ENCODE measurements around the gene CHRM1. TPM values are rescaled to one million over a fixed set of nuclear protein-coding genes. Genes with fewer than 3 reads are reported as not detected.

Gene CHRM1
- total RNA-seq, 2 donors from 2014 or later, result not detected

DNA sequence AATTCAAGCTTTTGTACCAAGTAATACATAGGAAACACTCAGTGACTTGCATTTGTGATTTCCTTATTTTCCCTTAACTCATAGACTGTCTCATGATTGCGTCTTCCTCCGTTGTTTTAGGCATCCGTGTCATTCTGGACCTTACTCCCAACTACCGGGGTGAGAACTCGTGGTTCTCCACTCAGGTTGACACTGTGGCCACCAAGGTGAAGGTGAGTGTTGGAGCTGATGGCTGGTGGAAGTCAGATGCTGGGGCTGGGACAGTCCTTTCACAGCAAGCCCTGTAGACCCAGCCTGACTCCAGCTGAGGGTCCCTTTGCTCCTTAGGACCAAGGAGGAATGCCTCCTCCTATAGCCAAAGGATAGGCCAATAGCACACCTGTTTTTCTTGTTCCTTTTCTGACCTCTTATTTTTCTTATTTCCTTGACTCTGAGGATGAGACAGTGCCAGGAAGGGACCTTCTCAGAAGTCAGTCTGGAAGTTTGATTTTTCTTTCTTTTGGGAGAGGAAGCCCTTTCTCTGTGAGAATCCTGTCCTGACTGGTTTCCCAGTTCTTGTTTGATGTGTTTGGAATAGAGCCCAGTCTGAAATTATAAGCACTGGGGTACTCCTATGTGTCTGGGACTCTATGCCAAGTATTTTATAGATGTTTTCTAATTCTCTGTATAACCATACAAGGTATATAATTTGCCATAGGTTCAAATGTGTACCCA lies 38.2 kb downstream of the CHRM1 start:
- Histone ChIP-seq H3K36me3 (replicated peaks in 1 of 2; ENCODE audit: insufficient read depth in 1 of 2, low read depth in 2 of 2) (peaks cover 25 to 26% of the 10 kb centered on the region in 2 donors), H3K4me3 (no peak overlapping the region), H3K9me3 (no peaks in the 10 kb centered on the region), H3K27ac (peak overlapping the region in 2 of 4 donors; percentile 6 to 98), H3K27me3 (no peaks in the 10 kb centered on the region), H3K4me1 (peaks cover 54% of the 10 kb centered on the region)
- TF ChIP-seq, protein P1, sequence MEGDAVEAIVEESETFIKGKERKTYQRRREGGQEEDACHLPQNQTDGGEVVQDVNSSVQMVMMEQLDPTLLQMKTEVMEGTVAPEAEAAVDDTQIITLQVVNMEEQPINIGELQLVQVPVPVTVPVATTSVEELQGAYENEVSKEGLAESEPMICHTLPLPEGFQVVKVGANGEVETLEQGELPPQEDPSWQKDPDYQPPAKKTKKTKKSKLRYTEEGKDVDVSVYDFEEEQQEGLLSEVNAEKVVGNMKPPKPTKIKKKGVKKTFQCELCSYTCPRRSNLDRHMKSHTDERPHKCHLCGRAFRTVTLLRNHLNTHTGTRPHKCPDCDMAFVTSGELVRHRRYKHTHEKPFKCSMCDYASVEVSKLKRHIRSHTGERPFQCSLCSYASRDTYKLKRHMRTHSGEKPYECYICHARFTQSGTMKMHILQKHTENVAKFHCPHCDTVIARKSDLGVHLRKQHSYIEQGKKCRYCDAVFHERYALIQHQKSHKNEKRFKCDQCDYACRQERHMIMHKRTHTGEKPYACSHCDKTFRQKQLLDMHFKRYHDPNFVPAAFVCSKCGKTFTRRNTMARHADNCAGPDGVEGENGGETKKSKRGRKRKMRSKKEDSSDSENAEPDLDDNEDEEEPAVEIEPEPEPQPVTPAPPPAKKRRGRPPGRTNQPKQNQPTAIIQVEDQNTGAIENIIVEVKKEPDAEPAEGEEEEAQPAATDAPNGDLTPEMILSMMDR (IDR thresholded peaks at IDR 0.05), result no peak
- no peak for TF ChIP-seq POLR2A (IDR thresholded peaks at IDR 0.05)
- ATAC-seq (no peak), DNase-seq (no peak)
- WGBS, 2 donors, result 34 to 47% methylated on average over 5 of the region's 5 CpGs
- intact Hi-C loops (cut with DNase I), result no loop called here

DNA sequence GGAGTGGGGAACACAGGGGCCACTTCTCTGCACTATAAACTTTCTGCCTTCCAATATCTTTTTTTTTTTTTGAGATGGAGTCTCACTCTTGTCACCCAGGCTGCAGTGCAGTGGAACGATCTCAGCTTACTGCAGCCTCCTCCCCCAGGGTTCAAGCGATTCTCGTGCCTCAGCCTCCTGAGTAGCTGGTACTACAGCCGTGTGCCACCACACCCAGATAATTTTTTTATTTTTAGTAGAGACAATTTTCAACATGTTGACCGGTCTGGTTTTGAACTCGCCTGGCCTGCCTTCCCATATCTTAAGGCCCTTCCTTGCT lies 38.8 kb downstream of the CHRM1 start:
- H3K4me3 ChIP-seq, result peak overlapping the region; percentile 2 to 60
- intact Hi-C loops (cut with DNase I), result no loop called here
- no peak for ATAC-seq
- TF ChIP-seq POLR2A (IDR thresholded peaks at IDR 0.05), result no peak
- TF ChIP-seq, protein P1 (IDR thresholded peaks at IDR 0.05), result no peak
- H3K36me3 ChIP-seq (replicated peaks in 1 of 2; ENCODE audit: insufficient read depth in 1 of 2, low read depth in 2 of 2), result peaks cover 19 to 24% of the 10 kb centered on the region in 2 donors
- H3K4me1 ChIP-seq, result peaks cover 59% of the 10 kb centered on the region
- no peak for DNase-seq
- no peaks in the 10 kb centered on the region for H3K27me3 ChIP-seq
- H3K27ac ChIP-seq, result peak overlapping the region in 3 of 4 donors; percentile 97 to 98 (median 98)
- no peaks in the 10 kb centered on the region for H3K9me3 ChIP-seq
- 32 to 34% methylated on average over 6 of the region's 6 CpGs for WGBS, 2 donors

DNA sequence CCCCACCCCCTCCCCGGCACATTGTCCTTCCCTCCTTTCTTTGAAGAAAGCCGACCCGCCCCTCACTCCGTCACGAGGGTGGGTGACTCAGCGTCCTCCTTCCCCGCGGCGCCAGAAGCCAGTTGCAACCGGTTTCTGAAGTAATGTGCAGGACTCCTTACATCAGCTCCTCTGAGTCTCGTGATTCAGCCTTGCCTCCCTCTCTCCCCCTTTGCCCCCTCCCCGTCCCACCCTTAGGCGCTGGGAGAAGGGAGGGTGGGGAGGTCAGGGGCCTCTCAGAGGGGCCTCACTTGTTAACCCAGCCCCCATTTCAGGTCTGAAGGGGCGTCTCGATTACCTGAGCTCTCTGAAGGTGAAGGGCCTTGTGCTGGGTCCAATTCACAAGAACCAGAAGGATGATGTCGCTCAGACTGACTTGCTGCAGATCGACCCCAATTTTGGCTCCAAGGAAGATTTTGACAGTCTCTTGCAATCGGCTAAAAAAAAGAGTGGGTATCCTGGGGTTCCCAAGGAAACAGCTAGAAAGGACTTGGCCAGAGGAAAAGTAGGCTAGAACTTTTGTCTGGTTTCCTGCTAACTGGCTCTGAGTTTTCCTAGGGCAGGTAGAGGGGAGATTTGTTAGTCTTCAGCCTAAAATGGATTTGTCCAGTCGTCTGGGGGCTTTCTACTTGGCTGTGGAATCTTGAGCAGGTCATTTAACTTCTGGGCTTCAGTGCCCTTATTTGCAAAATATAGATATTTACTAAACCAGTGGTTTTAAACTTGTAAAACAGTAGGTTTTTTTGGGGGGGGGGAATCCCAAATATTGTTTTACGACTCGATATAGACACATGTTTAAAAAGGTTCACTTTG lies 39.4 kb downstream of the CHRM1 start:
- intact Hi-C loops (cut with DNase I), result no loop called here
- peaks cover 18% of the 10 kb centered on the region in 2 donors for H3K36me3 ChIP-seq (replicated peaks in 1 of 2; ENCODE audit: insufficient read depth in 1 of 2, low read depth in 2 of 2)
- H3K27me3 ChIP-seq, result no peaks in the 10 kb centered on the region
- peaks cover 65% of the 10 kb centered on the region for H3K4me1 ChIP-seq
- ATAC-seq (peak; percentile 72), DNase-seq (peak; percentile 91 to 97 (median 94))
- WGBS, 2 donors, result 2 to 3% methylated on average over 17 to 21 of the region's 21 CpGs
- peak overlapping the region; percentile 60 to 98 for H3K4me3 ChIP-seq
- H3K27ac ChIP-seq, result peak overlapping the region; percentile 97 to 99 (median 98)
- H3K9me3 ChIP-seq, result no peaks in the 10 kb centered on the region
- TF ChIP-seq, protein P1 (IDR thresholded peaks at IDR 0.05), result no peak
- no peak for TF ChIP-seq POLR2A (IDR thresholded peaks at IDR 0.05)

DNA sequence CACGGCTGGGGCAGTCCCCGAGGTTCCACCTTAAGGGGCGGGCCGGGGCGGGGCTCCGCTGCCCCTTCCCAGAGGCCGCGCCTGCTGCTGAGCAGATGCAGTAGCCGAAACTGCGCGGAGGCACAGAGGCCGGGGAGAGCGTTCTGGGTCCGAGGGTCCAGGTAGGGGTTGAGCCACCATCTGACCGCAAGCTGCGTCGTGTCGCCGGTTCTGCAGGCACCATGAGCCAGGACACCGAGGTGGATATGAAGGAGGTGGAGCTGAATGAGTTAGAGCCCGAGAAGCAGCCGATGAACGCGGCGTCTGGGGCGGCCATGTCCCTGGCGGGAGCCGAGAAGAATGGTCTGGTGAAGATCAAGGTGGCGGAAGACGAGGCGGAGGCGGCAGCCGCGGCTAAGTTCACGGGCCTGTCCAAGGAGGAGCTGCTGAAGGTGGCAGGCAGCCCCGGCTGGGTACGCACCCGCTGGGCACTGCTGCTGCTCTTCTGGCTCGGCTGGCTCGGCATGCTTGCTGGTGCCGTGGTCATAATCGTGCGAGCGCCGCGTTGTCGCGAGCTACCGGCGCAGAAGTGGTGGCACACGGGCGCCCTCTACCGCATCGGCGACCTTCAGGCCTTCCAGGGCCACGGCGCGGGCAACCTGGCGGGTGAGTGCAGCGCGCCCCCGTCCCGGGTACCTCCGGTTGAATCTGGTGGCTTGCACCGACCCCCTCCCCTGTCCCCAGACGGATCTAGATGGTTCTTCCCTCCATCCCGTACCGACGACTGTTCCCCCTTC lies 40.2 kb downstream of the CHRM1 start, which contains the start of gene SLC3A2:
TSS of gene SLC3A2 (plus strand) at position 94 of the 776 bp plus-strand sequence. CDS start at position 222, 128 bp downstream.
- H3K36me3 ChIP-seq (replicated peaks in 1 of 2; ENCODE audit: insufficient read depth in 1 of 2, low read depth in 2 of 2), result peaks cover 10 to 13% of the 10 kb centered on the region in 2 donors
- H3K27ac ChIP-seq, result peak within 1 kb of the TSS; percentile 97 to 99 (median 98)
- H3K9me3 ChIP-seq, result no peaks in the 10 kb centered on the region
- H3K4me3 ChIP-seq, result peak within 1 kb of the TSS; percentile 60 to 98
- H3K4me1 ChIP-seq, result peaks cover 71% of the 10 kb centered on the region
- ATAC-seq, result peak; percentile 85
- intact Hi-C loops (cut with DNase I), result no loop called here
- TF ChIP-seq, protein P1 (IDR thresholded peaks at IDR 0.05), result peak; percentile 56 to 89 (median 80)
- peak; percentile 98 to 99 (median 99) for TF ChIP-seq POLR2A (IDR thresholded peaks at IDR 0.05)
- DNase-seq, result peak; percentile 90 to 92 (median 90)
- 0 to 2% methylated on average over 25 to 69 of the region's 69 CpGs for WGBS, 2 donors
- H3K27me3 ChIP-seq, result no peaks in the 10 kb centered on the region
